ENCODE data around the gene RNASEH2A. TPM values are rescaled to one million over a fixed set of nuclear protein-coding genes. Genes with fewer than 3 reads are reported as not detected.

Gene RNASEH2A
- total and polyA plus RNA-seq, 2 of the 13 experiments (the other 11 are each of a cell fraction or from before 2014, with no cell fraction given) = 25.1 to 35.8 TPM

DNA sequence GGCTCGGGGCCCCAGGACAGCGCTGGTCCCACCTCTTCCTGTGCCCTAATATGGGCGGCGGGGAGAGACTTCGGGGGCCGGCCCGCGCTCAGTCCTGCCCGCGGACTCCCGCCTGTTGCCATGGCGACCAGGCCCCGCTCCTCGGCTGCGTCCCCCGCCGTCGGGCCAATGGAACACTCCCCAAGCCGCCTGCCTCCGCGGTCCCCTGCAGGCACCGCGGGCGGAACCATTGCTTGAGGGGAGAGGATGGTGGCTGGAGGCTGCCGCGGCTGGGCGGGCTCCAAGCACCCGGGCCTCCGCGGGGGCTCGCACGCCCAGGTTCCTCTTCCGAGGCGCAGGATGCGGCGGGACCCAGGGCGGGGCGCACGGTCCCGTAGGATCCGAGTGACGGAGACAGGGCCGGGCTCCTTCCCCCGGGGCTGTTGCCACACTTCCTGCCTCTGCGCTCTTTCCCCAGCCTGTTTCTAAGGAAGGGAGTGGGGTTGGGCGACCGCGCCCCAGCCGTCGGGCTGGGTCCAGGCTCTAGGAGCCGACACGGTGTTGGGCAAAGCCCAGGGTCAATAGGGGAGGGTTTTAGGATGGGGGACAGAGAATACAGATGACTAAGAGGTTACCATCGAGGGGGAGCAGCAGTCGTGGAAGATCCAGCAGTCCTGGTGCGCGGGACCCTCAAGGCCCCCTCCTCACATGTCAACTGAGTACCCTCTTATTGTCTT lies 16.3 kb upstream of the RNASEH2A start (continued):
- TF ChIP-seq, protein P1, sequence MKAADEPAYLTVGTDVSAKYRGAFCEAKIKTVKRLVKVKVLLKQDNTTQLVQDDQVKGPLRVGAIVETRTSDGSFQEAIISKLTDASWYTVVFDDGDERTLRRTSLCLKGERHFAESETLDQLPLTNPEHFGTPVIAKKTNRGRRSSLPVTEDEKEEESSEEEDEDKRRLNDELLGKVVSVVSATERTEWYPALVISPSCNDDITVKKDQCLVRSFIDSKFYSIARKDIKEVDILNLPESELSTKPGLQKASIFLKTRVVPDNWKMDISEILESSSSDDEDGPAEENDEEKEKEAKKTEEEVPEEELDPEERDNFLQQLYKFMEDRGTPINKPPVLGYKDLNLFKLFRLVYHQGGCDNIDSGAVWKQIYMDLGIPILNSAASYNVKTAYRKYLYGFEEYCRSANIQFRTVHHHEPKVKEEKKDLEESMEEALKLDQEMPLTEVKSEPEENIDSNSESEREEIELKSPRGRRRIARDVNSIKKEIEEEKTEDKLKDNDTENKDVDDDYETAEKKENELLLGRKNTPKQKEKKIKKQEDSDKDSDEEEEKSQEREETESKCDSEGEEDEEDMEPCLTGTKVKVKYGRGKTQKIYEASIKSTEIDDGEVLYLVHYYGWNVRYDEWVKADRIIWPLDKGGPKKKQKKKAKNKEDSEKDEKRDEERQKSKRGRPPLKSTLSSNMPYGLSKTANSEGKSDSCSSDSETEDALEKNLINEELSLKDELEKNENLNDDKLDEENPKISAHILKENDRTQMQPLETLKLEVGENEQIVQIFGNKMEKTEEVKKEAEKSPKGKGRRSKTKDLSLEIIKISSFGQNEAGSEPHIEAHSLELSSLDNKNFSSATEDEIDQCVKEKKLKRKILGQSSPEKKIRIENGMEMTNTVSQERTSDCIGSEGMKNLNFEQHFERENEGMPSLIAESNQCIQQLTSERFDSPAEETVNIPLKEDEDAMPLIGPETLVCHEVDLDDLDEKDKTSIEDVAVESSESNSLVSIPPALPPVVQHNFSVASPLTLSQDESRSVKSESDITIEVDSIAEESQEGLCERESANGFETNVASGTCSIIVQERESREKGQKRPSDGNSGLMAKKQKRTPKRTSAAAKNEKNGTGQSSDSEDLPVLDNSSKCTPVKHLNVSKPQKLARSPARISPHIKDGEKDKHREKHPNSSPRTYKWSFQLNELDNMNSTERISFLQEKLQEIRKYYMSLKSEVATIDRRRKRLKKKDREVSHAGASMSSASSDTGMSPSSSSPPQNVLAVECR (CRISPR knock-in tag; IDR thresholded peaks at IDR 0.05; ENCODE audit: borderline replicate concordance) = peak; percentile 82
- TF ChIP-seq SOX13 (IDR thresholded peaks at IDR 0.05) (no peak), SOX13 (CRISPR knock-in tag; conservative IDR thresholded peaks at IDR 0.05 in 1 of 2, IDR thresholded peaks at IDR 0.05 in 1 of 2) (peak in 1 of 2 experiments; percentile 36; a peak in 1 of 4 replicates), HMGXB3 (CRISPR knock-in tag; IDR thresholded peaks at IDR 0.05; ENCODE audit: borderline replicate concordance) (no peak), NONO (IDR thresholded peaks at IDR 0.05) (no peak), NONO (CRISPR knock-in tag; conservative IDR thresholded peaks at IDR 0.05) (0 out of 2 replicates have a peak, but pooled peaks have one; percentile 38), SCMH1 (CRISPR knock-in tag; IDR thresholded peaks at IDR 0.05; ENCODE audit: borderline replicate concordance) (no peak), ZBED4 (CRISPR knock-in tag; IDR thresholded peaks at IDR 0.05; ENCODE audit: borderline replicate concordance) (no peak), ZNF615 (CRISPR knock-in tag; IDR thresholded peaks at IDR 0.05; ENCODE audit: borderline replicate concordance) (no peak), MXD3 (CRISPR knock-in tag; IDR thresholded peaks at IDR 0.05) (peak; percentile 57; the same call in 1 of the 2 replicates), ZNF749 (CRISPR knock-in tag; IDR thresholded peaks at IDR 0.05; ENCODE audit: borderline replicate concordance) (peak; percentile 43; the same call in 1 of the 2 replicates), ZNF781 (CRISPR knock-in tag; IDR thresholded peaks at IDR 0.05; ENCODE audit: borderline replicate concordance, not compliant biosample characterization) (no peak)
- TF ChIP-seq, protein P2, sequence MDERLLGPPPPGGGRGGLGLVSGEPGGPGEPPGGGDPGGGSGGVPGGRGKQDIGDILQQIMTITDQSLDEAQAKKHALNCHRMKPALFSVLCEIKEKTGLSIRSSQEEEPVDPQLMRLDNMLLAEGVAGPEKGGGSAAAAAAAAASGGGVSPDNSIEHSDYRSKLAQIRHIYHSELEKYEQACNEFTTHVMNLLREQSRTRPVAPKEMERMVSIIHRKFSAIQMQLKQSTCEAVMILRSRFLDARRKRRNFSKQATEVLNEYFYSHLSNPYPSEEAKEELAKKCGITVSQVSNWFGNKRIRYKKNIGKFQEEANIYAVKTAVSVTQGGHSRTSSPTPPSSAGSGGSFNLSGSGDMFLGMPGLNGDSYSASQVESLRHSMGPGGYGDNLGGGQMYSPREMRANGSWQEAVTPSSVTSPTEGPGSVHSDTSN (CRISPR knock-in tag; IDR thresholded peaks at IDR 0.05) = no peak
